Sigmoid colon (tissue), 4 donors: ENCODE results near the gene SLC25A44.
A peak's percentile ranks its signal among the peaks of the same experiment; 100 is the strongest.

Experiments
- EP300 ChIP-seq, 4 donors: sonication (generic); formaldehyde crosslinking; IDR thresholded peaks; one replicate each; pipeline ENCODE4 v1.6.1; 2017; ENCODE audit warnings: antibody characterized with exemption in 4 of 4
- TF ChIP-seq, protein P1 (sequence below), 4 experiments: fragments of 450-650 bp in 3 of 4; fragments of 200-600 bp in 1 of 4; IDR thresholded peaks; one replicate each; pipeline ENCODE4 v1.5.1; 2016 to 2019; ENCODE audit warnings: antibody characterized with exemption in 4 of 4, mild to moderate bottlenecking in 3 of 4, moderate library complexity in 2 of 4

DNA sequence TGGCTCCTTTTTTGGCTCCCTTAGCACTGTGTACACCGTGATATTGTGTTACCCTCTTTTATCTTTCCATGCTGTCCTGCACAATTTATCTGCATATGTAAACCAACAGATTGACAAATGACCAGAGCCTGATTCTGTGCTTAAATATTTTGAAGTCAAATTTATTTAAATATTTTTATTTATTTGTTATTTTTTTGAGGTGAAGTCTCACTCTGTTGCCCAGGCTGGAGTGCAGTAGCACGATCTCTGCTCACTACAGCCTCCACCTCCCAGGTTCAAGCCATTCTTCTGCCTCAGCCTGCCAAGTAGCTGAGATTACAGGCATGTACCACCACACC lies 31.7 kb downstream of the SLC25A44 start:
- TF ChIP-seq, protein P1, sequence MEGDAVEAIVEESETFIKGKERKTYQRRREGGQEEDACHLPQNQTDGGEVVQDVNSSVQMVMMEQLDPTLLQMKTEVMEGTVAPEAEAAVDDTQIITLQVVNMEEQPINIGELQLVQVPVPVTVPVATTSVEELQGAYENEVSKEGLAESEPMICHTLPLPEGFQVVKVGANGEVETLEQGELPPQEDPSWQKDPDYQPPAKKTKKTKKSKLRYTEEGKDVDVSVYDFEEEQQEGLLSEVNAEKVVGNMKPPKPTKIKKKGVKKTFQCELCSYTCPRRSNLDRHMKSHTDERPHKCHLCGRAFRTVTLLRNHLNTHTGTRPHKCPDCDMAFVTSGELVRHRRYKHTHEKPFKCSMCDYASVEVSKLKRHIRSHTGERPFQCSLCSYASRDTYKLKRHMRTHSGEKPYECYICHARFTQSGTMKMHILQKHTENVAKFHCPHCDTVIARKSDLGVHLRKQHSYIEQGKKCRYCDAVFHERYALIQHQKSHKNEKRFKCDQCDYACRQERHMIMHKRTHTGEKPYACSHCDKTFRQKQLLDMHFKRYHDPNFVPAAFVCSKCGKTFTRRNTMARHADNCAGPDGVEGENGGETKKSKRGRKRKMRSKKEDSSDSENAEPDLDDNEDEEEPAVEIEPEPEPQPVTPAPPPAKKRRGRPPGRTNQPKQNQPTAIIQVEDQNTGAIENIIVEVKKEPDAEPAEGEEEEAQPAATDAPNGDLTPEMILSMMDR (IDR thresholded peaks at IDR 0.05), result peak in 2 of 4 experiments; percentile 6 to 8
- no peak for TF ChIP-seq EP300 (IDR thresholded peaks at IDR 0.05)
